Measurements from ENCODE around the gene GRAMD2B. TPM values are rescaled to one million over a fixed set of nuclear protein-coding genes. Genes with fewer than 3 reads are reported as not detected.
A peak's percentile ranks its signal among the peaks of the same experiment; 100 is the strongest.

Gene GRAMD2B
- total and polyA plus RNA-seq, 2 experiments from 2014 or later = 18.9 to 32.5 TPM

- TF ChIP-seq CTCF (IDR thresholded peaks at IDR 0.05; ENCODE audit: poor library complexity) (no peak), EZH2 (IDR thresholded peaks at IDR 0.05; ENCODE audit: borderline replicate concordance) (no peak)
- Histone ChIP-seq H3K4me1 (ENCODE audit: insufficient read depth) (peaks cover 12% of the 10 kb centered on the region), H3K27ac (no peak overlapping the region), H3K36me3 (replicated peaks; ENCODE audit: insufficient read depth, low read depth) (no peaks in the 10 kb centered on the region), H4K20me1 (ENCODE audit: insufficient read depth, poor library complexity, severe bottlenecking) (no peaks in the 10 kb centered on the region), H3K4me2 (no peak overlapping the region), H3K79me2 (no peaks in the 10 kb centered on the region), H3K9me2 (replicated peaks; ENCODE audit: insufficient read depth) (no peaks in the 10 kb centered on the region), H3K4me3 (no peak overlapping the region), H3K9me3 (ENCODE audit: low read depth) (no peaks in the 10 kb centered on the region), H2AFZ (no peak overlapping the region), H3K27me3 (no peaks in the 10 kb centered on the region)
- 90% methylated on average over 1 of the region's 1 CpG for WGBS (ENCODE audit: low lambda C conversion rate, missing lambda C conversion rate)
- DNase-seq (ENCODE audit: low spot score) = no peak
Observed at GRCh38 chr5:126527158-126527557, 103.9 kb downstream of the GRAMD2B start.

DNA sequence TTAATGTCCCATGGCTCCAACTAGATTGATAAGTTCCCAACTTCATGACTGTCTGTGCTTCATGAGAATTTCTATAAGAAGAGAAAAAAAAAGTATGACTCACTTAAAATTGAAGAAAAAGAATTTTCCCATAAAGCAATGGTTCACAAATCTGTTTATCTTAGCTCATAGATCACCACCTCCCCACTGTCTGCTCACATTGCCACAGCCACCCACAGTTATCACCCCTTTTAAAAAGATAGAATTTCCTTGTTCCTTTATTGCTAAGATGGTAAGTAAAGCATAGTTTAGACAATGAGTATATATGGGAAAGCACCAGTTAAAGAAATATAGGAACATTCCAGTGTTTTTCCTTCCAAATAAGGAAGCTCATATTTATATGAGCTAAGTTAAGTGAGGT, 104.7 kb downstream of the GRAMD2B start:
- Histone ChIP-seq H4K20me1 (ENCODE audit: insufficient read depth, poor library complexity, severe bottlenecking) (no peaks in the 10 kb centered on the region), H3K4me3 (no peak overlapping the region), H3K9me2 (replicated peaks; ENCODE audit: insufficient read depth) (no peaks in the 10 kb centered on the region), H3K9me3 (ENCODE audit: low read depth) (no peaks in the 10 kb centered on the region), H3K27ac (no peak overlapping the region), H3K27me3 (no peaks in the 10 kb centered on the region), H3K4me2 (no peak overlapping the region), H3K36me3 (replicated peaks; ENCODE audit: insufficient read depth, low read depth) (no peaks in the 10 kb centered on the region), H3K79me2 (no peaks in the 10 kb centered on the region), H2AFZ (no peak overlapping the region), H3K4me1 (ENCODE audit: insufficient read depth) (peaks cover 12% of the 10 kb centered on the region)
- no peak for TF ChIP-seq EZH2 (IDR thresholded peaks at IDR 0.05; ENCODE audit: borderline replicate concordance)
- TF ChIP-seq CTCF (IDR thresholded peaks at IDR 0.05; ENCODE audit: poor library complexity) = no peak
- no peak for TF ChIP-seq EZH2phosphoT487 (IDR thresholded peaks at IDR 0.05; ENCODE audit: low read depth, severe bottlenecking, unreplicated experiment)
- no peak for DNase-seq (ENCODE audit: low spot score)

DNA sequence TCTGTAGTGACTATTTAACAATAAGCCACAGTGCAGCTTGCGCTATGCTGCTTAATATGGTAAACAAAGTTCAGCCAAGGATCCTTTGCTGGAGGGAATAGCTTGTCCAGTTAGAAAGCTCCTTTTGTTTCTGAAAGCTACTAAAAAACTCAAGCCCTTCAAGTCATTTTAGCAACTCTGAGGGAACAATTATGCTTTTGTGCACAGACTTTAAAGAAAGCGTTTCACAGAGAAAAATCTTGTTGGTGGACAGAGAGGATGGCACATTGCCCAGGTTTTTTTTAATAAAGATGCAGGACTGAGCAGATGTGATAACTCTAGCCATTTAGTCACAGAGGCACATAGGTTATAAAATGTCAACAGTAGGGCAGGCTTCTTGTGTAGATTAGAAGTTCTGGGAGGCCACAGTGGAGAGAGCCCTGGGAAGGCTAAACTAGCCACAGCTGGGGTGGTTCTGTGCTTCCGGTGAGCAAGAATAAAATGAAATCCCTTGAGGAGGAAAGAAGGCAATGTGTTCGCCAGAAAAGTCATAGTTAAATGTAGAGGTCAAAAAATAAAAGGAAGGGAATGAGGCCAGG, 108.4 kb downstream of the GRAMD2B start:
- H2AFZ ChIP-seq = no peak overlapping the region
- DNase-seq (ENCODE audit: low spot score) = no peak
- H3K4me3 ChIP-seq = no peak overlapping the region
- no peaks in the 10 kb centered on the region for H3K9me2 ChIP-seq (replicated peaks; ENCODE audit: insufficient read depth)
- peaks cover 12% of the 10 kb centered on the region for H3K4me1 ChIP-seq (ENCODE audit: insufficient read depth)
- H3K4me2 ChIP-seq = peak overlapping the region; percentile 13
- no peaks in the 10 kb centered on the region for H4K20me1 ChIP-seq (ENCODE audit: insufficient read depth, poor library complexity, severe bottlenecking)
- H3K9me3 ChIP-seq (ENCODE audit: low read depth) = no peaks in the 10 kb centered on the region
- no peaks in the 10 kb centered on the region for H3K79me2 ChIP-seq
- WGBS (ENCODE audit: low lambda C conversion rate, missing lambda C conversion rate) = 68% methylated on average over 4 of the region's 4 CpGs
- H3K27ac ChIP-seq = peak overlapping the region; percentile 47
- TF ChIP-seq EZH2phosphoT487 (IDR thresholded peaks at IDR 0.05; ENCODE audit: low read depth, severe bottlenecking, unreplicated experiment) (no peak), EZH2 (IDR thresholded peaks at IDR 0.05; ENCODE audit: borderline replicate concordance) (no peak), CTCF (IDR thresholded peaks at IDR 0.05; ENCODE audit: poor library complexity) (no peak)
- no peaks in the 10 kb centered on the region for H3K36me3 ChIP-seq (replicated peaks; ENCODE audit: insufficient read depth, low read depth)
- H3K27me3 ChIP-seq = no peaks in the 10 kb centered on the region

GRCh38 chr5:126534553-126534952, 111.3 kb downstream of the GRAMD2B start:
- H3K27me3 ChIP-seq = no peaks in the 10 kb centered on the region
- no peak for TF ChIP-seq EZH2phosphoT487 (IDR thresholded peaks at IDR 0.05; ENCODE audit: low read depth, severe bottlenecking, unreplicated experiment)
- TF ChIP-seq CTCF (IDR thresholded peaks at IDR 0.05; ENCODE audit: poor library complexity) = no peak
- no peak for TF ChIP-seq EZH2 (IDR thresholded peaks at IDR 0.05; ENCODE audit: borderline replicate concordance)
- DNase-seq (ENCODE audit: low spot score) = no peak
- no peak overlapping the region for H3K4me3 ChIP-seq
- no peaks in the 10 kb centered on the region for H3K9me2 ChIP-seq (replicated peaks; ENCODE audit: insufficient read depth)
- no peaks in the 10 kb centered on the region for H3K36me3 ChIP-seq (replicated peaks; ENCODE audit: insufficient read depth, low read depth)
- no peak overlapping the region for H3K4me2 ChIP-seq
- peaks cover 12% of the 10 kb centered on the region for H3K4me1 ChIP-seq (ENCODE audit: insufficient read depth)
- no peak overlapping the region for H3K27ac ChIP-seq
- no peak overlapping the region for H2AFZ ChIP-seq
- no peaks in the 10 kb centered on the region for H3K79me2 ChIP-seq
- H3K9me3 ChIP-seq (ENCODE audit: low read depth) = no peaks in the 10 kb centered on the region
- WGBS (ENCODE audit: low lambda C conversion rate, missing lambda C conversion rate) = 97% methylated on average over 1 of the region's 1 CpG
- no peaks in the 10 kb centered on the region for H4K20me1 ChIP-seq (ENCODE audit: insufficient read depth, poor library complexity, severe bottlenecking)
